Activated CD8-positive, alpha-beta memory T cell treated with anti-CD3 and anti-CD28 coated beads, Interleukin-2, amount 10 ng/mL, durations not matched to agents 7 days and 5 days (primary cell): Measurements from ENCODE around the gene TXNRD1. TPM values are rescaled to one million over a fixed set of nuclear protein-coding genes. Genes with fewer than 3 reads are reported as not detected.
"Not testable (repeated sequence)": the region's sequence is repeated elsewhere in the genome, so short reads cannot be mapped to it uniquely, and the experiment has no call there.

Experiments used
- ATAC-seq: fragments of 150-1000 bp; cut with Tn5 transposase; one replicate; pipeline ENCODE4 v1.10.0; 2021; ENCODE audit warnings: moderate library complexity
- CTCF ChIA-PET: fragments of 350-600 bp; sonication (Branson Sonifier 250); formaldehyde crosslinking; loops from one replicate; lab custom pipeline; 2021; ENCODE audit warnings: antibody characterized with exemption; lab: Charles Lee
- DNase-seq: peaks from one replicate; pipeline ENCODE4 v3.0.0-alpha.2; 2020
- H3K27ac Mint-ChIP-seq: one replicate; pipeline ENCODE4 v1.8.0; 2021; ENCODE audit warnings: mild to moderate bottlenecking, mixed read lengths
- H3K27me3 Mint-ChIP-seq: one replicate; pipeline ENCODE4 v1.8.0; 2021; ENCODE audit warnings: mixed read lengths
- H3K36me3 Mint-ChIP-seq: one replicate; pipeline ENCODE4 v1.8.0; 2021; ENCODE audit warnings: mild to moderate bottlenecking, mixed read lengths
- H3K4me1 Mint-ChIP-seq: one replicate; pipeline ENCODE4 v1.8.0; 2021; ENCODE audit warnings: mixed read lengths
- H3K4me3 Mint-ChIP-seq: one replicate; pipeline ENCODE4 v1.8.0; 2021; ENCODE audit warnings: mild to moderate bottlenecking, moderate library complexity, mixed read lengths
- H3K9me3 Mint-ChIP-seq: one replicate; pipeline ENCODE4 v1.8.0; 2022; ENCODE audit warnings: low read depth, mixed read lengths
- total RNA-seq, 2 experiments: library from RNA; stranded (reverse); gene quantifications; one replicate each; pipeline ENCODE4 v1.2.3, GENCODE V29; 2021

The TXNRD1 gene
- total RNA-seq, 2 experiments from 2014 or later, result 109 to 118 TPM

DNA sequence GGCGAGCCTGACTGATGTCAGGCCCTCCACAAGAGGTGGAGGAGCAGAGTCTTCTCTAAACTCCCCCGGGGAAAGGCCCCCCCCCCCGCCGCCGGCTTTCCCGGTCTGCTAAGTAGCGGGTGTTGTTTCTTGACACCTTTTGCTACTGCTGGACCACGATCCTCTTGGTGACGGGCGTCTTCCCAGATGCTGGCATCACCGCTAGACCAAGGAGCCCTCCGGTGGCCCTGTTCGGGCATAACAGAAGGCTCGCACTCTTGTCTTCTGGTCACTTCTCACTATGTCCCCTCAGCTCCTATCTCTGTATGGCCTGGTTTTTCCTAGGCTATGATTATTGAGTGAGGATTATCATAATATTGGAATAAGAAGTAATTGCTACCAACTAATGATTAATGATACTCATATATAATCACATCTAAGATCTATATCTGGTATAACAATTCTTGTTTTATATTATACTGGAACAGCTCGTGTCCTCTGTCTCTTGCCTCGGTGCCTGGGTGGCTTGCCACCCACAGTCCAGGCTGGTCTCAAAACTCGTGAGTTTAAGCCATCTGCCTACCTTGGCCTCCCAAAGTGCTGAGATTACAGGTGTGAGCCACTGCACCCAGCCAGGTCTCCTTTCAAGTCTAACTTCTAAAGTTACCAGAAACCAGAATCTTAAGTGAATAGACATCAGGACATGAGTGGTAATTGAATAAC is 78.7 kb downstream of the TXNRD1 start:
- Mint-ChIP-seq H3K36me3 (peaks cover 39% of the 10 kb centered on the region), H3K4me1 (peaks cover 46% of the 10 kb centered on the region)
- H3K27me3 Mint-ChIP-seq, CTCF ChIA-PET, ATAC-seq, DNase-seq, H3K27ac Mint-ChIP-seq, H3K9me3 Mint-ChIP-seq, H3K4me3 Mint-ChIP-seq: not testable (repeated sequence)

DNA sequence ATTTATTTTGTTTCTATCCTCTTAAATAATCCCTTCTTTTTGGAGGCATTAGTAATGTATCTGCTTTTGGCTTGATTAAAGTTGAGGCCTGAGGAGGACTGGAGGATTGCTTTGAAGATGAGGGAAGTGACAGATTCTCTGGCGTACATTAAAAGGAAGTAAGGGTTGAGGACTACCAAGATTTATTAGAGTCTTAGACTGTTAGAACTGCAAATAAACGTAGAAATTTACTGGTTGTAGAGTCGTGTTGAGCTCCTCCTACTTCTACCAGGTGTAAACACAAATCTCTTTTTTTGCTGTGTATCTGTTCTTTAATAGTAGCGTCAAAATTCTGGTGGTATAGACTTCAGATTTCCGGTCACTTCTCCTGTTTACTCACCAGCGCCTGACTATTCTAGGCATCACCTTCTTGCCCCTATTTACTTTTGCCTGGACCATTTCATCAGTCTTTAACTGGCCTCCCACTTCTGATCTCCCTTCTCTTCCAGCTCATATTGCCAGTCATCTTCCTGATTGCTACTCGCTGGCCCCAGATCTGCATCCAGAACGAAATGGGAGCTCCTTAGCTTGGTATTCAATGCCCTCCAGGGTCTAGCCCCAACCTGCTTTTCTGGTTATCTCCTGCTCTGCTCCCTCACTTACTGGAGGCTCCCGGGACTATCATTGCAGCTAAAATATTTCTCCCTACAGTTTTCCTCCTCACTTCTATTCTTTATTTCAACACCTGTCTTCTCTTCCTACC is 79.5 kb downstream of the TXNRD1 start:
- no peak overlapping the region for H3K4me3 Mint-ChIP-seq
- H3K36me3 Mint-ChIP-seq, result peaks cover 41% of the 10 kb centered on the region
- CTCF ChIA-PET, result no interaction called here
- ATAC-seq, result no peak
- H3K27me3 Mint-ChIP-seq, result no peaks in the 10 kb centered on the region
- H3K27ac Mint-ChIP-seq, result no peak overlapping the region
- H3K4me1 Mint-ChIP-seq, result peaks cover 49% of the 10 kb centered on the region
- no peak for DNase-seq
- no peaks in the 10 kb centered on the region for H3K9me3 Mint-ChIP-seq

DNA sequence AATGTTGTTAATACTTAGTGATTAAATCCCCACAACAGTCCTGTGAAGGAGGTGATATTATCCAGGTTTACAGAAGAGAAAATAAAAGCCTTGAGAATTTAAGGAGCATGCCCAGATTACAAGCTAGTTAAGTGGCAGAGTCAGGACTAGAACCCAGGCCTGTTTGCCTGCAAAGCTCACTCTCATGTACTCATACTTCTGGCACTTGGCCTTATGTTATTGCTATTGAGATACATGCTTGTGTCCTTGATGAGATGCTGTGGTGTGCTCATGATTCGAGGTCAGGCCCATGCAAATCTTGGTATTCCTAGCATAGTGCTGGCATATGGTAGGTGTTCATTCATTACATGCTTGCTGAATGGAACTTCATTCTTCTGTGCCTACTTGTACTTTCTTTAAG is 80.4 kb downstream of the TXNRD1 start:
- CTCF ChIA-PET, result interaction anchor here (0.6 to 1.2 kb wide), 2 partner anchors 12 kb away, joined by 3 read pairs; no protein-coding TSS in a partner anchor
- H3K36me3 Mint-ChIP-seq, result peaks cover 42% of the 10 kb centered on the region
- H3K4me1 Mint-ChIP-seq, result peaks cover 56% of the 10 kb centered on the region
- no peak overlapping the region for H3K4me3 Mint-ChIP-seq
- ATAC-seq (no peak), DNase-seq (no peak)
- H3K9me3 Mint-ChIP-seq, result no peaks in the 10 kb centered on the region
- no peak overlapping the region for H3K27ac Mint-ChIP-seq
- H3K27me3 Mint-ChIP-seq, result no peaks in the 10 kb centered on the region

DNA sequence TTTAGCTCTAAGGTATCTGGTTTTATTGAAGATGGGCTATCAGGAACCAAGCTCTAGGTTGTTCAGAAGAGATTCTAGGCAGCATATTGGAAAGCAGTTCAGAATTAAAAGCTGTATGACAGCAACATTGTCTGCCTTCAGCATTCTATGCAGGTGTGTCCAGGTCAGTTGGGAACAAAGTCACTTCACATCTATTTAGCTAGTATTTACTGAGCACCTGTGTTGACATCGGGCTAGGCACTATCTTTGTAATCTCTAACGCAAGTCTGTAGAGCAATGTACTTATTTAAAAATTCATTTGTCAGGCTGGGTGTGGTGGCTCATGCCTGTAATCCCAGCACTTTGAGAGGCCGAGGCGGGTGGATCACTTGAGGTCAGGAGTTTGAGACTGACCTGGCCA is 81.1 kb downstream of the TXNRD1 start:
- ATAC-seq (no peak), DNase-seq (no peak)
- CTCF ChIA-PET, result interaction anchor here (1.2 kb wide), 1 partner anchor 13 kb away, joined by 3 read pairs; no protein-coding TSS in a partner anchor
- Mint-ChIP-seq H3K36me3 (peaks cover 40% of the 10 kb centered on the region), H3K27ac (no peak overlapping the region), H3K9me3 (no peaks in the 10 kb centered on the region), H3K4me3 (no peak overlapping the region), H3K27me3 (no peaks in the 10 kb centered on the region), H3K4me1 (peaks cover 58% of the 10 kb centered on the region)

DNA sequence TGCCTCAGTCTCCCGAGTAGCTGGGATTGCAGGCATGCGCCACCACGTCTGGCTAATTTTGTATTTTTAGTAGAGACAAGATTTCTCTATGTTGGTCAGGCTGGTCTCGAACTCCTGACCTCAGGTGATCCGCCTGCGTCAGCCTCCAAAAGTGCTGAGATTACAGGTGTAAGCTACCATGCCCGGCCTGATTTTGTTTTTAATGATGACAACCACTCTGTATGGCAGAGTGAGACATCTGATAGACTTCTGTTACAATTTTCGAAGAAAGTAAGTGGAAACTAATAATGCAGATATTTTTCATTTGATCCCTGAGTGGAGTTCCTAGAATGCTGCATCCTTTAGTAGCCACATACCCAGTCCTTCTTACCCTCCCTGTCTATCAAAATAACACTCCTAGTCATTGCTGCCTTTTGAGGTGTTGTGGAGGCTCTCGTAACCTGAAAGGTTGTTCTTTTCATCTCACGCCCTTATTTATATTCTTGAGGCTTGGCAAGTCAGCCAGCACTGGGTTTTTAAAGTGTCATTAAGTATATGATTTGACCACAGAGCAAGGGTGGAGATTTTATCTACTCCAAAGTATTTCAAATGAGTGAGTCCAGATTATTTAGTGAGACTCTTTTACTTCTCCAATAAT is 82.0 kb downstream of the TXNRD1 start:
- peaks cover 53% of the 10 kb centered on the region for H3K4me1 Mint-ChIP-seq
- H3K27me3 Mint-ChIP-seq, result no peaks in the 10 kb centered on the region
- DNase-seq (no peak), ATAC-seq (no peak)
- peak overlapping the region; percentile 59 for H3K27ac Mint-ChIP-seq
- CTCF ChIA-PET, result no interaction called here
- H3K4me3 Mint-ChIP-seq, result no peak overlapping the region
- H3K36me3 Mint-ChIP-seq, result peaks cover 33% of the 10 kb centered on the region
- H3K9me3 Mint-ChIP-seq, result no peaks in the 10 kb centered on the region

DNA sequence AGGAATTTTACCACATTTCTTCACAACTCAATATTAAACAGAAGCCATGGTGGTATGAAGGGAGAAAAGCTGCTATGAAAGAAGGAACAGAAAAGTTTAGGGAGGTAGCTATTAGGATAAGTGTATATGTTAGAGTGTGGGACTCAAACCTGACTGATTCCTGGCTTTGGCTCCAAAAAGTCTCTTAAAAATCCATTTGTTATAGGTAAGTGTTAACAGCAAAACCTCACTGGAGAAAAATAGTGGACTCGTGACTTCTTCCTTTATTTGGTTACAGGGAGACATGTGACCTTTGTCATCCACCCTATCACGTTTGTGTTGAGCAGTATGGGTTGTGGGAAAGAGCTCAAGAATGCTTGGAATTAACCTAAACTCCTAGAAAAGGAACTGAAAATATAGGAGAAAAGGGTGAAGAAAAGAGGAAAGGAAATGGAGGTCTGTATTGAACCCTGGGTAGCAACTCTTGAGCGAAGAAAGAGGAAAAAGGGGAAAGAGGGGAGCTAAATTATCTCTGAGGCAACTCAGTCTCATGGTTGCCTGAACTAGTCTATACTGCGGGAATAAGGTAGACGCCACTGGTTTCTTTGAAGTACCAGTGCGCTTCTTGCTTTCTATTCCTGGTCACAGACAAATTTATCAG is 84.4 kb downstream of the TXNRD1 start:
- no peak for DNase-seq
- Mint-ChIP-seq H3K36me3 (peaks cover 32% of the 10 kb centered on the region), H3K9me3 (no peaks in the 10 kb centered on the region), H3K27me3 (no peaks in the 10 kb centered on the region), H3K4me3 (no peak overlapping the region), H3K27ac (no peak overlapping the region), H3K4me1 (peaks cover 66% of the 10 kb centered on the region)
- no peak for ATAC-seq
- CTCF ChIA-PET, result interaction anchor here (0.9 to 5.1 kb wide), 4 partner anchors 9 to 100 kb away, joined by 3 to 40 read pairs (median 6); partner anchors contain the start of gene TXNRD1

DNA sequence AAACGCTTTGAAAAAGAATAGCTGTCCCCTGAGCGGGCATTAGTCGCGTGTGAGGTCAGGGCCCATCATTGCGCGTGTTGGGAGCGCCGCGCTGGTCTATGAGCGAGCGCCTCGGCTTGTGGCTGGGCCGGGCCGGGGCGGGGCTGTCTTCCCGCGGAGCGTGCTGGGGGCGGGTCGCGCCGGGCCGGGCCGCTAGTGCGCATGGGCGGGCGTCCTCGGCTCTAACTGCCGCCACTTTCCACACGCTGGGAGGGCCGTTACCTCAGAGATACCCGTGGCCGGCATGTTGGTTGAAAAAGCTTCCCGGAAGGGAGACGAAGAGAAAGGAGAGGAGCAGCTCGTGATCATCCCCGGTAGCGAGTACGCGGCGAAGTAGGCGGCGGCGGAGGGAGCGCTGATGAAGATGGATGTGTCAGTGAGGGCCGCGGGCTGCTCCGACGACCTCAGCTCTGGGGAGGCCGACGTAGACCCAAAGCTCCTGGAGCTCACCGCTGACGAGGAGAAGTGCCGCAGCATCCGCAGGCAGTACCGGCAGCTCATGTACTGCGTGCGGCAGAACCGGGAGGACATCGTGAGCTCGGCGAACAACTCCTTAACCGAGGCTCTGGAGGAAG is 88.1 kb downstream of the TXNRD1 start, which contains the start of gene EID3:
Gene EID3, plus strand, starts transcription at position 202 of the 614 bp plus-strand sequence. Its CDS starts 196 bp downstream, at position 398.
- ATAC-seq (peak; percentile 97), DNase-seq (peak; percentile 93)
- H3K36me3 Mint-ChIP-seq, result peaks cover 31% of the 10 kb centered on the region
- H3K9me3 Mint-ChIP-seq, result no peaks in the 10 kb centered on the region
- CTCF ChIA-PET, result interaction anchor here (1.0 to 5.1 kb wide), 4 partner anchors 11 to 88 kb away, joined by 3 to 40 read pairs (median 4); partner anchors contain the start of gene TXNRD1
- no peaks in the 10 kb centered on the region for H3K27me3 Mint-ChIP-seq
- peak within 1 kb of the TSS; percentile 78 for H3K4me3 Mint-ChIP-seq
- H3K4me1 Mint-ChIP-seq, result peaks cover 65% of the 10 kb centered on the region
- H3K27ac Mint-ChIP-seq, result peak within 1 kb of the TSS; percentile 90

DNA sequence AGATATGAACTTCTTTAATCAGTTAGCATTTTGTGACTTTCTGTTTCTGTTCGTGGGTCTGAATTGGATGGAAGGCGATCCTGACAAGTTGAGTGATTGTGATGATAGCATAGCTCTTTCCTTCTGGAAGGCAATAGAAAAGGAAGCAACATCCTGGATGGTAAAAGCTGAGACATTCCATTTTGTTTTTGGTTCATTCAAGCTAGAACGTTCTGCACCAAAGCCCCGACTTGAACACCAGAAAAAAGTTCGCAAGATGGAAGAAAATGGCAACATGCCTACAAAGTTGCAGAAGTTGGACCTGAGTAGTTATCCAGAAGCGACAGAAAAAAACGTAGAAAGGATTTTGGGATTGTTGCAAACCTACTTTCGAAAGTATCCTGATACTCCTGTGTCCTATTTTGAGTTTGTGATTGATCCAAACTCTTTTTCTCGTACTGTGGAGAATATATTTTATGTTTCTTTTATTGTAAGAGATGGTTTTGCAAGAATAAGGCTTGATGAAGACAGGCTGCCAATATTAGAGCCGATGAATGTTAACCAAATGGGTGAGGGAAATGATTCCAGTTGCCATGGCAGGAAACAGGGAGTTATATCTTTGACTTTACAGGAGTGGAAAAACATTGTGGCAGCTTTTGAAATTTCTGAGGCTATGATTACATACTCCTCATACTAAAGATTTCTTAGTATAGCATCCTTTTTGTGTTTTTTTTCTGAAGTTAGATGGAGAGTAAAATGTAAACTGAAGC is 88.9 kb downstream of the TXNRD1 start:
- DNase-seq (no peak), ATAC-seq (no peak)
- CTCF ChIA-PET, result interaction anchor here (0.7 to 5.1 kb wide), 3 partner anchors 10 to 19 kb away, joined by 3 to 40 read pairs (median 3); no protein-coding TSS in a partner anchor
- peaks cover 64% of the 10 kb centered on the region for H3K4me1 Mint-ChIP-seq
- H3K36me3 Mint-ChIP-seq, result peaks cover 32% of the 10 kb centered on the region
- H3K9me3 Mint-ChIP-seq, result no peaks in the 10 kb centered on the region
- no peaks in the 10 kb centered on the region for H3K27me3 Mint-ChIP-seq
- peak overlapping the region; percentile 90 for H3K27ac Mint-ChIP-seq
- peak overlapping the region; percentile 78 for H3K4me3 Mint-ChIP-seq

DNA sequence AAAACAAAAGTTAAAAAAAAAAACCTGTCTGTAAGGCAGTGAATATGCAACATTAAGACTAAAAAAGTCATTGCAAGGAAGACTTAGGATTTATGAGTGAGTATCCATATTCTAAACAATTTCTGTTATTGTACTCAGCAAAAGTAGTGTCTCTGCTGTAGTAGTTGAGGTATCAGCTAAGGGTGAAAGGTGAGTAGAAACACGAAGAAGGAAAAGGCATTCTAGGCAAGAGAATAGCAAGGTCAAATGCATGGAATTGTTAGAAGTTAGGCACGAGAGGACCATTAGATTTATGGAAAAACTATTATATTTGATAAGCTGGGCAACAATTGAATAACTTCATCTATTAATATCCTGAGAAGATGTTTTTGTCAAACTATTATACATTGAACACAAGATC is 89.8 kb downstream of the TXNRD1 start:
- no peaks in the 10 kb centered on the region for H3K27me3 Mint-ChIP-seq
- ATAC-seq (no peak), DNase-seq (no peak)
- H3K27ac Mint-ChIP-seq, result no peak overlapping the region
- CTCF ChIA-PET, result no interaction called here
- H3K36me3 Mint-ChIP-seq, result peaks cover 30% of the 10 kb centered on the region
- no peak overlapping the region for H3K4me3 Mint-ChIP-seq
- peaks cover 58% of the 10 kb centered on the region for H3K4me1 Mint-ChIP-seq
- H3K9me3 Mint-ChIP-seq, result no peaks in the 10 kb centered on the region

DNA sequence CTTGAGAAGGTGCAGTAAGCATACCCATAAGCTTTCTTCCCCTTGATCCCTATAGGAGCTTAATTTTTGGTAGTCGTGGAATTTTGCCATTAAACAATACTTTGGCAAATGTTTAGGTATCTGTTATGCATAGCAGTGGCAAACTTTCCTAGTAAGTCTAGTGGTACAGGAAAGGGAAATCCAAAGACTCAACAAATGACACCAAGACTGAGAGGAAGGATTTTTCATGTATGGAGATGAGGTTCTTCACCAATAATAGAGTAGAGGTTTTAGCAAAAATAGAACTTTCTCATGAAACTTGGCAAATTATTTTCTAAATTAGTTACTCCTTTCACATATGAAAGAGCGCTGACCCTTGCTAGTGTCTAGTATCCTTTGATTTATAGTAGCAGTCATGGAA is 90.8 kb downstream of the TXNRD1 start:
- Mint-ChIP-seq H3K4me1 (peaks cover 51% of the 10 kb centered on the region), H3K27ac (no peak overlapping the region), H3K36me3 (peaks cover 35% of the 10 kb centered on the region), H3K9me3 (no peaks in the 10 kb centered on the region), H3K27me3 (no peaks in the 10 kb centered on the region), H3K4me3 (no peak overlapping the region)
- ATAC-seq (no peak), DNase-seq (no peak)
- CTCF ChIA-PET, result no interaction called here

DNA sequence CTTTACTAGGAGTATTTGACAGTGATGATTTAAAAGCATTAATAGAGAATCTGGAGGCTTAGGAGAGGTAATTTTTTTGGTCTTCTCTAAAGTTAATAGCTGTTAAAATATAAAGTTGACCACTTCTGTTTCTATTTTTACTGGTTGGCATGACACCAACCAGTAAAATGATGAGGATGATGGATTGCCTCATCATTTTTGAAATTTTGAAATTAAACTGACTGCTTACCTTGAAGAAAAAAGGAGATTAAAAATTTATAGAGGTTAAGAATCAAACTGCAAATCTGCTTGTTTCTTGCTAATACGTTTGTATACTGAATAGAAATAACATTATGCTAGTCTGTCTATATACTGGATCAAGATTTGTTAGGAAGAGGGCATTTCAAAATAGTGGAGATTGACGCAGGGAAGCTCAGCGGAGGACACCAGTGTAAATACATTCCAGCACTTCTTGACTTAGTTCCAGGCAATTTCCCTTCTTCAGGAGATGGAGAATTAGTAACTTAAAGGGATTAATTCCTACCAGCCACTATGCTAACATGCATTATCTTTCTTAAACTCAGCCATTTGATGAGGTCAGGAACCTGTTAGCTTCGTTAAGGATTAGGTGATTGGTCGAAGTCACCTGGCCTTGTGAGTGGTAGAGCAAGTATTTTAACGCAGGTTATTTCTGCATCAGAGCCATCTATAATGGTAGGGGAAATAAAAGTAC is 91.5 kb downstream of the TXNRD1 start:
- peaks cover 47% of the 10 kb centered on the region for H3K4me1 Mint-ChIP-seq
- DNase-seq, result no peak
- H3K4me3 Mint-ChIP-seq, result no peak overlapping the region
- H3K9me3 Mint-ChIP-seq, result no peaks in the 10 kb centered on the region
- ATAC-seq, result no peak
- CTCF ChIA-PET, result no interaction called here
- no peaks in the 10 kb centered on the region for H3K27me3 Mint-ChIP-seq
- no peak overlapping the region for H3K27ac Mint-ChIP-seq
- peaks cover 38% of the 10 kb centered on the region for H3K36me3 Mint-ChIP-seq

DNA sequence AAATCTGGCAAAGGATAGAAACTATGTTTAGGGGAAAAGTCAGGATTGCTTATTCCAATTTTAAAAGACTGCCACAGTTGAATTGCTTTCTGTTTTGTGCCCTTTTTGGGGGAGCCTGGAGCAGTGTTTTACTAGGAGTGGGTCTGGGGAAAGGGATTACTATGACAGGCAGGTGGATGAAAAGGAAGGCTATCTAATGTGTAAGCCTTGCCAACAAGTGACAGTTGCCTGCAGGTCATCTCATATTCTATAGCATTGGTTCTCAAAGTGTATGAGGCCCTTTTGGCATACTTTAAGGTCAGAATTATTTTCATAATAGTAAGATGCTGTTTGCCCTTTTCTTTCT is 92.0 kb downstream of the TXNRD1 start:
- no peaks in the 10 kb centered on the region for H3K9me3 Mint-ChIP-seq
- no peaks in the 10 kb centered on the region for H3K27me3 Mint-ChIP-seq
- no peak overlapping the region for H3K4me3 Mint-ChIP-seq
- DNase-seq (no peak), ATAC-seq (no peak)
- H3K27ac Mint-ChIP-seq, result no peak overlapping the region
- peaks cover 45% of the 10 kb centered on the region for H3K4me1 Mint-ChIP-seq
- peaks cover 39% of the 10 kb centered on the region for H3K36me3 Mint-ChIP-seq
- CTCF ChIA-PET, result interaction anchor here (0.7 to 1.7 kb wide), 2 partner anchors 8 to 12 kb away, joined by 3 to 4 read pairs; no protein-coding TSS in a partner anchor
